Mesendoderm (in vitro differentiated cells): ENCODE data around the gene PF4V1.

Source experiments
- DNase-seq: peaks from one replicate; pipeline ENCODE4 v3.0.0; 2013
- H2AK5ac ChIP-seq: 2 replicates; pipeline ENCODE4 v1.6.1; 2013; ENCODE audit warnings: low read length, inconsistent platforms
- H2BK120ac ChIP-seq: 2 replicates; pipeline ENCODE4 v1.6.1; 2013; ENCODE audit warnings: low read depth, mild to moderate bottlenecking, low read length, moderate library complexity, mixed read lengths
- H2BK15ac ChIP-seq: replicated peaks from 2 replicates; pipeline ENCODE4 v1.6.1; 2013; ENCODE audit warnings: low read depth, mild to moderate bottlenecking, moderate library complexity
- H2BK5ac ChIP-seq: 2 replicates; pipeline ENCODE4 v1.6.1; 2013; ENCODE audit warnings: low read length, inconsistent platforms
- H3K18ac ChIP-seq: 2 replicates; pipeline ENCODE4 v1.6.1; 2013; ENCODE audit warnings: mild to moderate bottlenecking, low read length, mixed read lengths
- H3K23ac ChIP-seq: one replicate; pipeline ENCODE4 v1.6.1; 2013; ENCODE audit warnings: low read length
- H3K27ac ChIP-seq: 2 replicates; pipeline ENCODE4 v1.5.1; 2013; ENCODE audit warnings: low read depth, mild to moderate bottlenecking, inconsistent platforms, low read length, moderate library complexity
- H3K27me3 ChIP-seq: 2 replicates; pipeline ENCODE4 v1.6.1; 2013; ENCODE audit warnings: low read length, control low read depth, mild to moderate bottlenecking, inconsistent platforms; ENCODE audit not compliant: insufficient read depth, poor library complexity
- H3K36me3 ChIP-seq: 2 replicates; pipeline ENCODE4 v1.6.1; 2013; ENCODE audit warnings: low read length, inconsistent platforms; ENCODE audit not compliant: control insufficient read depth, insufficient read depth
- H3K4ac ChIP-seq: one replicate; pipeline ENCODE4 v1.6.1; 2013; ENCODE audit warnings: low read depth, mild to moderate bottlenecking, low read length, moderate library complexity
- H3K4me1 ChIP-seq: 2 replicates; pipeline ENCODE4 v1.6.1; 2013; ENCODE audit warnings: low read depth, low read length, inconsistent platforms; ENCODE audit not compliant: control insufficient read depth
- H3K4me2 ChIP-seq: 2 replicates; pipeline ENCODE4 v1.6.1; 2013; ENCODE audit warnings: low read length
- H3K4me3 ChIP-seq: 2 replicates; pipeline ENCODE4 v1.5.1; 2013; ENCODE audit warnings: mild to moderate bottlenecking, low read length
- H3K56ac ChIP-seq: one replicate; pipeline ENCODE4 v1.6.1; 2013; ENCODE audit warnings: low read length
- H3K79me1 ChIP-seq: 2 replicates; pipeline ENCODE4 v1.6.1; 2013; ENCODE audit warnings: low read length, inconsistent platforms
- H3K79me2 ChIP-seq: 2 replicates; pipeline ENCODE4 v1.6.1; 2013; ENCODE audit warnings: mild to moderate bottlenecking, low read length; ENCODE audit not compliant: control insufficient read depth, insufficient read depth
- H3K9ac ChIP-seq: 2 replicates; pipeline ENCODE4 v1.6.1; 2013; ENCODE audit warnings: low read length, inconsistent platforms
- H4K5ac ChIP-seq: one replicate; pipeline ENCODE4 v1.6.1; 2013; ENCODE audit warnings: low read length
- H4K8ac ChIP-seq: one replicate; pipeline ENCODE4 v1.6.1; 2013; ENCODE audit warnings: low read depth, mild to moderate bottlenecking, control low read depth, low read length, moderate library complexity
- WGBS: extraction: QIAGEN DNeasy Blood & Tissue Kit; methylation state at CpG from one replicate; pipeline ENCODE4 v1.1.7; 2013; ENCODE audit warnings: low lambda C conversion rate, missing lambda C conversion rate; ENCODE audit not compliant: insufficient coverage; ENCODE audit errors: extremely low coverage; 5-methylcytosine and 5-hydroxymethylcytosine counted together

The PF4V1 gene

DNA sequence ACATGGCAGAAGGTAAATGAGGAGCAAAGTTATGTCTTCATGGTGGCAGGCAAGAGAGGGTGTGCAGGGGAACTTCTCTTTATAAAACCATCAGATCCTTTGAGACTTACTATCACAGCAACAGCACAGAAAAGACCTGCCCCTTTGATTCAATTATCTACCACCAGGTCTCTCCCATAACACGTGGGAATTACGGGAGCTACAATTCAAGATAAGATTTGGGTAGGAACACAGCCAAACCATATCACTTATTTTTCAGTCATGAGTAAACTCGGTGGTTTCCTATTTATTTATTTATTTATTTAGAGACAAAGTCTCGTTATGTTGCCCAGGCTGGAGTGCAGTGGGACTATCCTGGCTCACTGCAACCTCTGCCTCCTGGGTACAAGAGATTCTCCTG, 38.2 kb downstream of the PF4V1 start:
- H3K79me1 ChIP-seq: no peaks in the 10 kb centered on the region
- H3K4me1 ChIP-seq: no peaks in the 10 kb centered on the region
- no peak overlapping the region for H2BK5ac ChIP-seq
- H3K79me2 ChIP-seq: no peaks in the 10 kb centered on the region
- no peak overlapping the region for H2BK120ac ChIP-seq
- H2AK5ac ChIP-seq: no peak overlapping the region
- H2BK15ac ChIP-seq: no peak overlapping the region
- WGBS: no CpG with 5 or more reads among the region's 4 CpGs
- no peak overlapping the region for H3K18ac ChIP-seq
- H3K27ac ChIP-seq: no peak overlapping the region
- no peak overlapping the region for H3K9ac ChIP-seq
- H3K27me3 ChIP-seq: no peaks in the 10 kb centered on the region
- no peak overlapping the region for H3K4ac ChIP-seq
- no peak for DNase-seq
- no peaks in the 10 kb centered on the region for H3K36me3 ChIP-seq
- no peak overlapping the region for H3K56ac ChIP-seq
- H3K4me3 ChIP-seq: no peak overlapping the region
- H4K5ac ChIP-seq: no peak overlapping the region
- no peak overlapping the region for H3K4me2 ChIP-seq
- no peak overlapping the region for H4K8ac ChIP-seq
- H3K23ac ChIP-seq: no peak overlapping the region

DNA sequence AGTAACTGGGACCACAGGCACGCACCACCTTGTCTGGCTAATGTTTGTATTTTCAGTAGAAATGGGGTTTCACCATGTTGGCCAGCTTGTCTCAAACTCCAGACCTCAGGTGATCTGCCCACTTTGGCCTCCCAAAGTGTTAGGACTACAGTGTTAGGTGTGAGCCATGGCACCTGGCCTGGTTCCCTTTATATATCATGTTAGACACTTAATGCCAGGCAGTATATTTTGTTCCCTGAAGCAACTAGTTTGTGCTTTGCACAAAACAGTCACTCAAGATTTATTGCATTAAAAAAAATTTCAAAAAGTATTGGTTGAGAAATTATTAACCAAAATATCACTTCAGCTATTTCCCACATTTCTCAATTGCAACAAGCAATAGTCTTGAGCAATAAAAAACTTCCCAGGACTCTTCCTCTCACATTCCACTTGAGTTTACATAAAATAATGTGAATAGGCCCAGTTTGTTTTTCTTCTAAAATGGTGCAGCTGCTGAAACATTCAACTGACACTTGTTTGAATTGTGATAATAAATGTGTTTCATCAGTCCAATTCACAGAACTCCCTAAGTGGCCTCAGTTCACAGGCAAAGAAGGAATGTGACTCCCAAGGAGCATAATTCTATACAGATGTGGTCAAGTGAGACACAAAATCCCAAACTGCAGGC, 38.8 kb downstream of the PF4V1 start:
- no peak overlapping the region for H3K4ac ChIP-seq
- no peak overlapping the region for H2BK15ac ChIP-seq
- H3K4me1 ChIP-seq: no peaks in the 10 kb centered on the region
- no peak overlapping the region for H3K18ac ChIP-seq
- no peak overlapping the region for H3K56ac ChIP-seq
- no peaks in the 10 kb centered on the region for H3K79me1 ChIP-seq
- no peak overlapping the region for H3K27ac ChIP-seq
- H3K4me2 ChIP-seq: no peak overlapping the region
- H3K36me3 ChIP-seq: no peaks in the 10 kb centered on the region
- H3K79me2 ChIP-seq: no peaks in the 10 kb centered on the region
- H2BK120ac ChIP-seq: no peak overlapping the region
- H3K23ac ChIP-seq: no peak overlapping the region
- H3K4me3 ChIP-seq: no peak overlapping the region
- no peak overlapping the region for H2AK5ac ChIP-seq
- WGBS: no CpG with 5 or more reads among the region's 1 CpG
- H4K5ac ChIP-seq: no peak overlapping the region
- no peak for DNase-seq
- no peak overlapping the region for H4K8ac ChIP-seq
- no peak overlapping the region for H3K9ac ChIP-seq
- H2BK5ac ChIP-seq: no peak overlapping the region
- no peaks in the 10 kb centered on the region for H3K27me3 ChIP-seq

DNA sequence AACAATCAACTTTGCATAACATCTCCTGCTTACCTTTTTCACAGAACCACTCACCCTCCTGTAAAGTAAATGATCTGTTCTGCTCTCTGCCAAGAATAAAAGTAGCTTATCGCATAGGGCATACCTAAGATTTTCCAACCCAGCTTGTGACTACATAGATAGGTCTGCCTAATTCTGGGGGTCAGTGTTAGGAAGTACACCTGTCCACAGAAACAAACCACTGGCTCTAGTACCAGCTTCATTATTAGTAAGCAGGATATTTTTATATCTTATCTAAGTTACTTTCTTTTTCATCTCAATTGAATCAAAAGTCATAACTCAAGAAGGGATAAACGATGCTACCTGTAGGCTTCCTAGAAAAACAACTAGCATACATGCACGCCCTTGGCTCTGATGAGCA, 39.9 kb downstream of the PF4V1 start:
- Histone ChIP-seq H2AK5ac (no peak overlapping the region), H3K4me3 (no peak overlapping the region), H4K8ac (no peak overlapping the region), H3K36me3 (no peaks in the 10 kb centered on the region), H3K27ac (no peak overlapping the region), H2BK5ac (no peak overlapping the region), H4K5ac (no peak overlapping the region), H3K79me2 (no peaks in the 10 kb centered on the region), H3K27me3 (no peaks in the 10 kb centered on the region), H3K9ac (no peak overlapping the region), H3K79me1 (no peaks in the 10 kb centered on the region), H3K4me2 (no peak overlapping the region), H2BK120ac (no peak overlapping the region), H2BK15ac (no peak overlapping the region), H3K56ac (no peak overlapping the region), H3K18ac (no peak overlapping the region), H3K4me1 (no peaks in the 10 kb centered on the region), H3K4ac (no peak overlapping the region), H3K23ac (no peak overlapping the region)
- DNase-seq: no peak
- no CpG with 5 or more reads among the region's 3 CpGs for WGBS

- Histone ChIP-seq H3K4ac (no peak overlapping the region), H3K27ac (no peak overlapping the region), H3K9ac (no peak overlapping the region), H3K23ac (no peak overlapping the region), H3K36me3 (no peaks in the 10 kb centered on the region), H2BK120ac (no peak overlapping the region), H3K4me3 (no peak overlapping the region), H3K4me2 (no peak overlapping the region), H3K56ac (no peak overlapping the region), H4K5ac (no peak overlapping the region), H3K79me2 (no peaks in the 10 kb centered on the region), H2AK5ac (no peak overlapping the region), H3K4me1 (no peaks in the 10 kb centered on the region), H3K18ac (no peak overlapping the region), H3K79me1 (no peaks in the 10 kb centered on the region), H2BK15ac (no peak overlapping the region), H2BK5ac (no peak overlapping the region), H4K8ac (no peak overlapping the region), H3K27me3 (no peaks in the 10 kb centered on the region)
- no CpG with 5 or more reads among the region's 2 CpGs for WGBS
- DNase-seq: peak; percentile 18
These were observed 40.9 kb downstream of the PF4V1 start for GRCh38 chr4:73894001-73894400.

GRCh38 chr4:73895201-73896175, 42.4 kb downstream of the PF4V1 start:
- no peak overlapping the region for H2BK5ac ChIP-seq
- H3K9ac ChIP-seq: no peak overlapping the region
- no peak overlapping the region for H3K4me2 ChIP-seq
- WGBS: no CpG with 5 or more reads among the region's 9 CpGs
- H3K4ac ChIP-seq: no peak overlapping the region
- H4K5ac ChIP-seq: no peak overlapping the region
- no peak overlapping the region for H3K23ac ChIP-seq
- H3K56ac ChIP-seq: no peak overlapping the region
- H2BK15ac ChIP-seq: no peak overlapping the region
- H2BK120ac ChIP-seq: no peak overlapping the region
- H2AK5ac ChIP-seq: no peak overlapping the region
- H3K27ac ChIP-seq: no peak overlapping the region
- no peak overlapping the region for H3K18ac ChIP-seq
- no peaks in the 10 kb centered on the region for H3K79me2 ChIP-seq
- no peak overlapping the region for H4K8ac ChIP-seq
- no peaks in the 10 kb centered on the region for H3K27me3 ChIP-seq
- H3K4me3 ChIP-seq: no peak overlapping the region
- no peaks in the 10 kb centered on the region for H3K4me1 ChIP-seq
- H3K36me3 ChIP-seq: no peaks in the 10 kb centered on the region
- DNase-seq: no peak
- no peaks in the 10 kb centered on the region for H3K79me1 ChIP-seq
